C1 segment of cervical spinal cord (tissue), 14 donors: ENCODE measurements around the gene TRAF6.

Experiments
- DNase-seq, 14 donors: peaks; one replicate each; lab custom pipeline; 2025; lab: John Stamatoyannopoulos, UW

Gene TRAF6

GRCh38 chr11:36459046-36459445 lies 51.0 kb downstream of the TRAF6 start:
- no peak for DNase-seq

- DNase-seq, result no peak
These were observed 51.8 kb downstream of the TRAF6 start for GRCh38 chr11:36458129-36458915.

GRCh38 chr11:36456156-36456555 lies 53.9 kb downstream of the TRAF6 start:
- no peak for DNase-seq

- DNase-seq, result peak in 10 of 14 donors; percentile 38 to 86 (median 66)
These were observed 54.4 kb downstream of the TRAF6 start for GRCh38 chr11:36455658-36456111.

GRCh38 chr11:36454941-36455631 lies 55.0 kb downstream of the TRAF6 start:
- peak in 7 of 14 donors; percentile 62 to 86 (median 71) for DNase-seq

- no peak for DNase-seq
These were observed 55.5 kb downstream of the TRAF6 start for GRCh38 chr11:36454551-36454940.

GRCh38 chr11:36453678-36454077 lies 56.4 kb downstream of the TRAF6 start:
- DNase-seq, result no peak

GRCh38 chr11:36452961-36453360 lies 57.1 kb downstream of the TRAF6 start:
- DNase-seq, result no peak

GRCh38 chr11:36452236-36452940 lies 57.7 kb downstream of the TRAF6 start:
- DNase-seq, result peak in 1 of 14 donors; percentile 17

- DNase-seq, result no peak
These were observed 58.4 kb downstream of the TRAF6 start for GRCh38 chr11:36451681-36452080.

- DNase-seq, result no peak
These were observed 59.0 kb downstream of the TRAF6 start for GRCh38 chr11:36451045-36451444.

- no peak for DNase-seq
These were observed 59.9 kb downstream of the TRAF6 start for GRCh38 chr11:36450110-36450572.

- DNase-seq, result no peak
These were observed 60.4 kb downstream of the TRAF6 start for GRCh38 chr11:36449561-36450096.

- no peak for DNase-seq
These were observed 62.1 kb downstream of the TRAF6 start for GRCh38 chr11:36447947-36448346.

- no peak for DNase-seq
These were observed 62.6 kb downstream of the TRAF6 start for GRCh38 chr11:36447514-36447913.

GRCh38 chr11:36446135-36446534 lies 63.9 kb downstream of the TRAF6 start:
- no peak for DNase-seq

GRCh38 chr11:36443661-36444060 lies 66.4 kb downstream of the TRAF6 start:
- DNase-seq, result no peak

- DNase-seq, result no peak
These were observed 68.4 kb downstream of the TRAF6 start for GRCh38 chr11:36441610-36442208.

GRCh38 chr11:36438126-36438525 lies 71.9 kb downstream of the TRAF6 start:
- no peak for DNase-seq

- no peak for DNase-seq
These were observed 72.7 kb downstream of the TRAF6 start for GRCh38 chr11:36437413-36437812.
